HUES48 (cell line): Measurements from ENCODE around the gene NUDT11.

Source experiments
- H3K27ac ChIP-seq: one replicate; pipeline ENCODE4 v1.7.0; 2013; ENCODE audit warnings: low read depth, low read length, inconsistent platforms
- H3K27me3 ChIP-seq: 2 replicates; pipeline ENCODE4 v1.6.1; 2013; ENCODE audit warnings: mild to moderate bottlenecking, low read length; ENCODE audit not compliant: control insufficient read depth, insufficient read depth
- H3K36me3 ChIP-seq: 2 replicates; pipeline ENCODE4 v1.6.1; 2013; ENCODE audit warnings: low read length; ENCODE audit not compliant: control insufficient read depth, insufficient read depth
- H3K4me1 ChIP-seq: 2 replicates; pipeline ENCODE4 v1.6.1; 2013; ENCODE audit warnings: mild to moderate bottlenecking, low read length; ENCODE audit not compliant: control insufficient read depth, insufficient read depth
- H3K4me3 ChIP-seq: 2 replicates; pipeline ENCODE4 v1.5.1; 2013; ENCODE audit warnings: mild to moderate bottlenecking, low read depth, low read length
- H3K9ac ChIP-seq: 2 replicates; pipeline ENCODE4 v1.6.1; 2013; ENCODE audit warnings: mild to moderate bottlenecking, low read depth, low read length, moderate library complexity
- H3K9me3 ChIP-seq: 2 replicates; pipeline ENCODE4 v1.6.1; 2013; ENCODE audit warnings: low read length; ENCODE audit not compliant: control insufficient read depth, insufficient read depth

NUDT11 gene

DNA sequence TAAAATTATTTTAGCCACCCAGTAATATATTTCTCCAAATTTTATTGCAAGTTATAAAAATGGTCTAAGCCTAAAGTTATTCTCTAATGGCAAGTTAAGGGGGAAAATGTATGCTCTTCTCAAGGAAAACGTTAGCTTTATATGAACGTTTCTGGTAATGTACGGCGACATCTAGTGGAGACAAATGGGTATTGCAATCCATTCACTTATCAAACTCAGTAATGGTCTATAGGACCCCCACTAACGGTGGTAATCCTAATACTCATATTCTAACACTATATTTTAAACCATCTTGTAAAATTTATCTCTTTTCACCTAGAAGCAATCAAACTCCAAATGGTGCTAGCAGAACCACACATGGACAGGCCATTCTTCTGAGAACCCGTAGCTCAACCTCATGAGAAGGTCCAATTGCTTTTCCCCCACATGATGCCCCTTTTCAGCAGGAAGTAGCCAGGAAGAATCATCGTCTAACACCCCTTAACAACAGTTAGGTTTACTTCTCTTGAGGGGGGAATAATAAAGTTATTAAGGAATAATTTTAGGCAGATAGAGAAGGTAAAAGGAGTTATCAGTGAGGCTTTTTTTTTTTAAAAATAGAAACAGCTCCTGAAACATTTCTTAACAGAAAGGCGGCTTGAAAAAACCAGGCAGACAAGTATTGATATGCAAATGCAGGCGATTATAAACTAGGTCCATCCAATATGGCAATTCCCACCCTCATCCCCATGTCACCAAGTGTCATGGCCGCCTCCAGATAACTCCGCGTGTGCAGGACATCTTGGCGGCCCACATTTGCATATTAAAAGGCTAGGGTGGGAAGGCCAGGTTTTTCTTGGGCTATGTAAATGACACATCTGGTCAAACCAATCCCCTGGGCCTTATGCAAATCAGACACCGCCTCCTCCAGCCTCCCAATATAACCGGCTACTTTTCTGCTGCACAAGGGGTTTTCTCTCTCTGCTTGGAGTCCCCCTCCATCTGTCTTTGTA is 35.0 kb downstream of the NUDT11 start:
- Histone ChIP-seq H3K9me3 (peaks cover 6% of the 10 kb centered on the region; the same call in 1 of the 2 replicates), H3K9ac (no peak overlapping the region), H3K27ac (no peak overlapping the region), H3K36me3 (no peaks in the 10 kb centered on the region), H3K4me3 (no peak overlapping the region), H3K4me1 (no peaks in the 10 kb centered on the region; the same call in 1 of the 2 replicates), H3K27me3 (no peaks in the 10 kb centered on the region)

DNA sequence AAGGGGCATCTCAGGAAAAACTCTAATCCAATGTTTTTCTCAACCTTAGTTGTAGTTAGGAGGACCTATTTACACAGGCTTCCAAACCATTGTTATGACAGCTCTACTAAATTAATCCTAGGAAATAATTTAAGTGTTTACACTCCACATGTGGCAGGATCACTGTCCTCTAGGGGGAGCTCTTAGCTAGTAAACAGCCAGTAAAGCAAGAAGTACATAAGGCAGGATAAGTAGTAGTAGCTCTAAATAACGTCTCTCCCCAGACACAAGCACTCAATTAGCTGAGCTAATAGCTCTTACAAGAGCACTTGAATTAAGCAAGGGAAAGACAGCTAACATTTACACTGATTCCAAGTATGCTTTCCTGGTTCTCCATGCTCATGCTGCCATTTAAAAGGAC is 37.3 kb downstream of the NUDT11 start:
- H3K4me3 ChIP-seq, result no peak overlapping the region
- H3K4me1 ChIP-seq, result peaks cover 5% of the 10 kb centered on the region; the same call in 1 of the 2 replicates
- no peaks in the 10 kb centered on the region for H3K36me3 ChIP-seq
- H3K27me3 ChIP-seq, result no peaks in the 10 kb centered on the region
- H3K27ac ChIP-seq, result no peak overlapping the region
- peaks cover 6% of the 10 kb centered on the region; the same call in 1 of the 2 replicates for H3K9me3 ChIP-seq
- no peak overlapping the region for H3K9ac ChIP-seq

DNA sequence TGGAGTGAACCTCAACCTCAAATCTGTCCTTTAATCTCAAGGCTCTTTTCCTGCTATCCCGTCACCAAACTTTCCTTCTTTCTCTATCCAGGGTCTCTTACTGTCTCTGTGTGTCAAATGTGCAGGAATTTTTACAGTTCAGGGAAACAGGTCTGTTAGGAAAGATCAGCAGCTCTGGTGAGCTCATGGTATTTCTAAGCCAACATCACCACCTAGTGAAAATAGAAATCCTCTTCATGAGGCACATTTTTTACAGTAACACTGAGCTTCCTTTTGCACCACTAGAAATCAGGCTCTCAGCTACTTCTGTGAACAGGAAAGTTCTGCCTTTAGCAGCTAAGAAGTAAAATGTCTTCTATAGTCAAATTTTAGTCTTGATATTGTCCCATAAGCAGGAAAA is 39.6 kb downstream of the NUDT11 start:
- Histone ChIP-seq H3K27ac (peak overlapping the region; percentile 49), H3K4me1 (peaks cover 5% of the 10 kb centered on the region; the same call in 1 of the 2 replicates), H3K27me3 (no peaks in the 10 kb centered on the region), H3K4me3 (peak overlapping the region; percentile 43; the same call in 1 of the 2 replicates), H3K9me3 (peaks cover 9% of the 10 kb centered on the region; the same call in 1 of the 2 replicates), H3K36me3 (no peaks in the 10 kb centered on the region), H3K9ac (no peak overlapping the region)

DNA sequence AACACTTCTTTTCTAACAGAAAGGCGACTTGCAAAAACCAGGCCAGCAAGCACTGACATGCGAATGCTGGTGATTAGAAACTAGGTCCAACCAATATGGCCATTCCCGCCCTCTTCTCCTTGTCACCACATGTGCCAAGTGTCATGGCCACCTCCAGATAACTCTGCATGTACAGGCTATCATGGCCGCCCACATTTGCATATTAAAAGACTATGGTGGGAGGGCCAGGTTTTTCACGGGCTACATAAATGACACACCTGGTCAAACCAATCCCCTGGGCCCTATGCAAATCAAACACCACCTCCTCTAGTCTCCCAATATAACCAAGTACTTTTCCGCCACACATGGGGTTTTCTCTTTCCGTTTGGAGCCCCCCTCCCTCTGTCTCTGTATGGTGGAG is 40.1 kb downstream of the NUDT11 start:
- Histone ChIP-seq H3K9ac (no peak overlapping the region), H3K9me3 (peaks cover 8% of the 10 kb centered on the region; the same call in 1 of the 2 replicates), H3K36me3 (no peaks in the 10 kb centered on the region), H3K27me3 (no peaks in the 10 kb centered on the region), H3K4me3 (peak overlapping the region; percentile 43; the same call in 1 of the 2 replicates), H3K4me1 (peaks cover 5% of the 10 kb centered on the region; the same call in 1 of the 2 replicates), H3K27ac (peak overlapping the region; percentile 35)

DNA sequence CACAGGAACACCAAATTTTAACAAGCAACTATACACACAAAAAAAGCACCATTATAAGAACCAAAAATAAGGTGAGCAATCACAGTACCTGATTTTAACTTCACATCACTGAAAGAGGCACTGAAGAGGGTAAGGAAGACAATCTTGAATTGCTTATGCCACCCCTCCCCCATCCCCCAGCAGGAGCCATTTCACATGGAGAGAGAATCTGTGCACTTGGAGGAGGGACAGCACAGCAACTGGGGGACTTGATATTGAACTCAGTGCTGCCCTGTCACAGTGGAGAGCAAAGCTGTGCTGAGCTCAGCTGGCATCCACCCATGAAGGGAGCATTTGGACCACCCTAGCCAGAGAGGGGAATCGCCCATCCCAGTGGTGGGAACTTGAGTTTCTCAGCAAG is 56.0 kb downstream of the NUDT11 start:
- peaks cover 11% of the 10 kb centered on the region for H3K9me3 ChIP-seq
- H3K27me3 ChIP-seq, result no peaks in the 10 kb centered on the region
- H3K4me1 ChIP-seq, result peaks cover 13% of the 10 kb centered on the region
- H3K36me3 ChIP-seq, result no peaks in the 10 kb centered on the region
- H3K27ac ChIP-seq, result no peak overlapping the region
- H3K9ac ChIP-seq, result no peak overlapping the region
- H3K4me3 ChIP-seq, result peak overlapping the region; percentile 27; the same call in 1 of the 2 replicates
